ENCODE data around the gene ZSWIM1.
"Not testable (repeated sequence)": the region's sequence is repeated elsewhere in the genome, so short reads cannot be mapped to it uniquely, and the experiment has no call there.

The ZSWIM1 gene

GRCh38 chr20:45897289-45897688 is 16.3 kb downstream of the ZSWIM1 start:
- Histone ChIP-seq H3K36me3 (peaks cover 64% of the 10 kb centered on the region), H3K9me3 (no peaks in the 10 kb centered on the region), H3K27me3 (no peaks in the 10 kb centered on the region), H3K4me1 (ENCODE audit: control insufficient read depth in 1 of 2, insufficient read depth in 1 of 2, low read depth in 1 of 2, low read length in 1 of 2) (peaks cover 23 to 24% of the 10 kb centered on the region in 2 experiments), H3K4me3 (ENCODE audit: low read depth in 1 of 2, low read length in 1 of 2) (no peak overlapping the region), H3K27ac (no peak overlapping the region)
- TF ChIP-seq CTCF (IDR thresholded peaks at IDR 0.05), result no peak

GRCh38 chr20:45897692-45898091 is 16.7 kb downstream of the ZSWIM1 start:
- no peak overlapping the region for H3K4me3 ChIP-seq (ENCODE audit: low read depth in 1 of 2, low read length in 1 of 2)
- no peaks in the 10 kb centered on the region for H3K27me3 ChIP-seq
- H3K4me1 ChIP-seq (ENCODE audit: control insufficient read depth in 1 of 2, insufficient read depth in 1 of 2, low read depth in 1 of 2, low read length in 1 of 2), result peaks cover 19 to 20% of the 10 kb centered on the region in 2 experiments
- no peak for TF ChIP-seq CTCF (IDR thresholded peaks at IDR 0.05)
- H3K9me3 ChIP-seq, result no peaks in the 10 kb centered on the region
- no peak overlapping the region for H3K27ac ChIP-seq
- peaks cover 64% of the 10 kb centered on the region for H3K36me3 ChIP-seq

DNA sequence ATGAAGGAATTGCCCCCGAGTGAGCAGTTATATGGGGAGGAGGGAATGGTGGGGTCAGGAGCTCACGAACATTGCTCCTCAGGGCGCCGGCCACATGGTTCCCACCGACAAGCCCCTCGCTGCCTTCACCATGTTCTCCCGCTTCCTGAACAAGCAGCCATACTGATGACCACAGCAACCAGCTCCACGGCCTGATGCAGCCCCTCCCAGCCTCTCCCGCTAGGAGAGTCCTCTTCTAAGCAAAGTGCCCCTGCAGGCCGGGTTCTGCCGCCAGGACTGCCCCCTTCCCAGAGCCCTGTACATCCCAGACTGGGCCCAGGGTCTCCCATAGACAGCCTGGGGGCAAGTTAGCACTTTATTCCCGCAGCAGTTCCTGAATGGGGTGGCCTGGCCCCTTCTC is 17.3 kb downstream of the ZSWIM1 start:
- Histone ChIP-seq H3K27ac (no peak overlapping the region), H3K9me3 (no peaks in the 10 kb centered on the region), H3K4me3 (ENCODE audit: low read depth in 1 of 2, low read length in 1 of 2) (no peak overlapping the region), H3K4me1 (ENCODE audit: control insufficient read depth in 1 of 2, insufficient read depth in 1 of 2, low read depth in 1 of 2, low read length in 1 of 2) (peaks cover 13 to 14% of the 10 kb centered on the region in 2 experiments), H3K36me3 (peaks cover 64% of the 10 kb centered on the region), H3K27me3 (no peaks in the 10 kb centered on the region)
- no peak for TF ChIP-seq CTCF (IDR thresholded peaks at IDR 0.05)

DNA sequence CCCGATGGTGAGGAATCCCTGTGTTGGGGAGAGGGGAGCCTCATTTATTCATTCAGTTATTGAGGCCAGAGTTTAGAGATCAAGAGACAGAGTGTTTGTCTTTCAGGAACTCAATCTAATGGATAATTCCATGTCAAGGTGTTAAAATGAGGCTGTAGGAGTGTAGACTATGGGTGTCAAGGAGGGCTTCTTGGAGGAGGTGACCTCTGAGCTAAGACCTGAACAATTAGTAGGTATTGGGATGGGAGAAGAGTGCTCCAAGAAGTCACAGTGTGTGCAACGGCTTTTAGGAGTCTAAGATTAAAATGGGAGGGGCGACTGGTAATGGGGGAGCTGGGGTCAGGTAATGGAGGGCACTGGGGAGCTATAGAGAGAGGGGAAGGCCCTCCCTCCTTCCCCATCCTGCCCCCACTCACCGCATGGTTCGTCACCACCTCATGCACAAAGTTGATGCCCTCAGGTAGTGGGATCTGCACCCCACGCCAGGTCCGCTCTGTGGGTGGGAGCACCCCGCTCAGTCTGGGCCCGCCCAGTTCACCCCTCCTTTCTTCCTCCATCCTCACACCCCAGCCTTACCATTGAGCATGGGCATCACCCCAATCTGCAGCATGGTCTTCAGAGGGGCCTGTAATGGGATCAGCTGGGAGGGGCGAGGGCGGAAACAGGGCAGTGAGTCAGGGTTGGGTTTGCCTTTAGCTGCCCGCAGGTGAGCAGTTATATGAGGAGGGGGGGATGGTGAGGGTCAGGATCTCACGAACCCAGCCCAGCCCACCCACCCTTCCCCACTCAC is 18.2 kb downstream of the ZSWIM1 start:
- H3K27me3 ChIP-seq, result no peaks in the 10 kb centered on the region
- peaks cover 4 to 6% of the 10 kb centered on the region in 2 experiments for H3K4me1 ChIP-seq (ENCODE audit: control insufficient read depth in 1 of 2, insufficient read depth in 1 of 2, low read depth in 1 of 2, low read length in 1 of 2)
- H3K36me3 ChIP-seq, result peaks cover 56% of the 10 kb centered on the region
- H3K9me3 ChIP-seq, result no peaks in the 10 kb centered on the region
- TF ChIP-seq CTCF (IDR thresholded peaks at IDR 0.05), result no peak
- no peak overlapping the region for H3K4me3 ChIP-seq (ENCODE audit: low read depth in 1 of 2, low read length in 1 of 2)
- no peak overlapping the region for H3K27ac ChIP-seq

- H3K36me3 ChIP-seq, result peaks cover 38% of the 10 kb centered on the region
- not testable (repeated sequence) for H3K4me1 ChIP-seq (ENCODE audit: control insufficient read depth in 1 of 2, insufficient read depth in 1 of 2, low read depth in 1 of 2, low read length in 1 of 2); H3K27me3 ChIP-seq; H3K27ac ChIP-seq; H3K4me3 ChIP-seq (ENCODE audit: low read depth in 1 of 2, low read length in 1 of 2); H3K9me3 ChIP-seq
These were observed 20.3 kb downstream of the ZSWIM1 start for GRCh38 chr20:45901332-45901731.

GRCh38 chr20:45902199-45902701 is 21.2 kb downstream of the ZSWIM1 start:
- H3K27me3 ChIP-seq, result no peaks in the 10 kb centered on the region
- H3K9me3 ChIP-seq, result no peaks in the 10 kb centered on the region
- no peak overlapping the region for H3K27ac ChIP-seq
- peaks cover 29% of the 10 kb centered on the region for H3K36me3 ChIP-seq
- H3K4me1 ChIP-seq (ENCODE audit: control insufficient read depth in 1 of 2, insufficient read depth in 1 of 2, low read depth in 1 of 2, low read length in 1 of 2), result peaks cover 0 to 8% of the 10 kb centered on the region in 2 experiments
- no peak for TF ChIP-seq CTCF (IDR thresholded peaks at IDR 0.05)
- H3K4me3 ChIP-seq (ENCODE audit: low read depth in 1 of 2, low read length in 1 of 2), result no peak overlapping the region
